ENCODE data around the gene SARS1. TPM values are rescaled to one million over a fixed set of nuclear protein-coding genes. Genes with fewer than 3 reads are reported as not detected.

The SARS1 gene
- total RNA-seq, 1 donor from 2014 or later = 194 TPM

- DNase-seq (no peak), ATAC-seq (no peak)
- intact Hi-C loops (cut with DNase I) = no loop called here
- H3K36me3 ChIP-seq = no peaks in the 10 kb centered on the region
- H3K9me3 ChIP-seq = no peaks in the 10 kb centered on the region
- H3K27ac ChIP-seq = no peak overlapping the region
- no peak for TF ChIP-seq CTCF (IDR thresholded peaks at IDR 0.05)
- H3K27me3 ChIP-seq = no peaks in the 10 kb centered on the region
- H3K4me1 ChIP-seq = no peaks in the 10 kb centered on the region
- no peak overlapping the region for H3K4me3 ChIP-seq
Observed at GRCh38 chr1:109204484-109204883, 9.2 kb upstream of the SARS1 start.

GRCh38 chr1:109206339-109206738 is 7.4 kb upstream of the SARS1 start:
- Histone ChIP-seq H3K27ac (no peak overlapping the region), H3K4me3 (no peak overlapping the region), H3K4me1 (no peaks in the 10 kb centered on the region), H3K36me3 (no peaks in the 10 kb centered on the region), H3K27me3 (no peaks in the 10 kb centered on the region), H3K9me3 (no peaks in the 10 kb centered on the region)
- intact Hi-C loops (cut with DNase I) = no loop called here
- TF ChIP-seq CTCF (IDR thresholded peaks at IDR 0.05) = no peak
- DNase-seq (no peak), ATAC-seq (no peak)

- Histone ChIP-seq H3K36me3 (no peaks in the 10 kb centered on the region), H3K4me3 (no peak overlapping the region)
Observed at GRCh38 chr1:109207467-109208103, 6.1 kb upstream of the SARS1 start.

GRCh38 chr1:109208394-109208793 is 5.3 kb upstream of the SARS1 start:
- no peak for ATAC-seq
- DNase-seq = no peak
- no peaks in the 10 kb centered on the region for H3K9me3 ChIP-seq
- TF ChIP-seq CTCF (IDR thresholded peaks at IDR 0.05) = no peak
- H3K36me3 ChIP-seq = no peaks in the 10 kb centered on the region
- no peak overlapping the region for H3K27ac ChIP-seq
- intact Hi-C loops (cut with DNase I) = no loop called here
- peaks cover 4% of the 10 kb centered on the region for H3K4me1 ChIP-seq
- no peak overlapping the region for H3K4me3 ChIP-seq
- H3K27me3 ChIP-seq = no peaks in the 10 kb centered on the region

More at GRCh38 chr1:109207467-109208103, 6.1 kb upstream of the SARS1 start:
- H3K27ac ChIP-seq = no peak overlapping the region
- no peaks in the 10 kb centered on the region for H3K9me3 ChIP-seq
- DNase-seq (no peak), ATAC-seq (no peak)
- no peaks in the 10 kb centered on the region for H3K4me1 ChIP-seq
- no peaks in the 10 kb centered on the region for H3K27me3 ChIP-seq
- TF ChIP-seq CTCF (IDR thresholded peaks at IDR 0.05) = no peak
- intact Hi-C loops (cut with DNase I) = no loop called here

- ATAC-seq = no peak
- H3K36me3 ChIP-seq = no peaks in the 10 kb centered on the region
- no peaks in the 10 kb centered on the region for H3K9me3 ChIP-seq
- DNase-seq = no peak
- no peak for TF ChIP-seq CTCF (IDR thresholded peaks at IDR 0.05)
- intact Hi-C loops (cut with DNase I) = no loop called here
- no peak overlapping the region for H3K27ac ChIP-seq
- H3K4me3 ChIP-seq = no peak overlapping the region
- peaks cover 6% of the 10 kb centered on the region for H3K4me1 ChIP-seq
- no peaks in the 10 kb centered on the region for H3K27me3 ChIP-seq
Observed at GRCh38 chr1:109208836-109209463, 4.8 kb upstream of the SARS1 start.
